Transverse colon (tissue), 4 donors: ENCODE results near the gene TOPORS. TPM values are rescaled to one million over a fixed set of nuclear protein-coding genes. Genes with fewer than 3 reads are reported as not detected.
A peak's percentile ranks its signal among the peaks of the same experiment; 100 is the strongest.

Experiments
- DNase-seq: peaks from one replicate; pipeline ENCODE4 v3.0.0-alpha.2; 2019
- H3K27ac ChIP-seq, 4 donors: fragments of 200-600 bp; sonication (generic); 2 replicates each; pipeline ENCODE4 v1.5.1; 2016 to 2018; ENCODE audit warnings: inconsistent platforms in 4 of 4
- H3K27me3 ChIP-seq: fragments of 200-600 bp; sonication (generic); 2 replicates; pipeline ENCODE4 v1.5.1; 2017; ENCODE audit warnings: inconsistent platforms
- H3K36me3 ChIP-seq, 4 donors: fragments of 200-600 bp; sonication (generic); 2 replicates each; pipeline ENCODE4 v1.5.1; 2017 to 2019; ENCODE audit warnings: inconsistent platforms in 4 of 4
- H3K4me1 ChIP-seq, 4 donors: fragments of 200-600 bp; sonication (generic); 2 replicates each; pipeline ENCODE4 v1.5.1; 2017 to 2020; ENCODE audit warnings: inconsistent platforms in 4 of 4
- H3K4me3 ChIP-seq, 4 donors: fragments of 200-600 bp; sonication (generic); 1 replicate in 1 of 4; 2 replicates in 3 of 4; pipeline versions ENCODE4 v1.5.1 to v1.6.1; 2017 to 2019; ENCODE audit warnings: inconsistent platforms in 4 of 4
- H3K9me3 ChIP-seq, 2 donors: fragments of 200-600 bp; sonication (generic); 2 replicates each; pipeline ENCODE4 v1.5.1; 2017 to 2019; ENCODE audit warnings: inconsistent platforms in 2 of 2
- CTCF ChIP-seq, 5 experiments: fragments of 200-600 bp in 3 of 5; fragments of 450-650 bp in 2 of 5; sonication (generic) in 3 of 5; IDR thresholded peaks; 1 replicate in 2 of 5; 2 replicates in 3 of 5; pipeline ENCODE4 v1.5.1; 2016 to 2017; ENCODE audit warnings: antibody characterized with exemption in 5 of 5, inconsistent platforms in 3 of 5, mild to moderate bottlenecking in 2 of 5, moderate library complexity in 1 of 5
- EP300 ChIP-seq: sonication (generic); formaldehyde crosslinking; IDR thresholded peaks from one replicate; pipeline ENCODE4 v1.6.1; 2017; ENCODE audit warnings: antibody characterized with exemption, low read depth
- POLR2A ChIP-seq: fragments of 450-650 bp; IDR thresholded peaks from one replicate; pipeline ENCODE4 v1.6.1; 2016; ENCODE audit warnings: antibody characterized with exemption, mild to moderate bottlenecking, moderate library complexity
- POLR2AphosphoS5 ChIP-seq, 3 donors: sonication (generic); formaldehyde crosslinking; IDR thresholded peaks; one replicate each; pipeline ENCODE4 v1.6.1; 2016; ENCODE audit warnings: antibody characterized with exemption in 3 of 3
- WGBS, 2 donors: methylation state at CpG; one replicate each; pipeline ENCODE4 v1.1.5; 2018; ENCODE audit warnings: low coverage in 1 of 2; 5-methylcytosine and 5-hydroxymethylcytosine counted together
- in situ Hi-C, 4 donors: fragments of 200-750 bp; cut with MboI; loops; one replicate each; pipeline versions ENCODE4 v1.15.0 to v1.15.1; 2017; ENCODE audit warnings: low sequenced_read_pairs in 3 of 4, low pct_ligation_motif_present in 1 of 4, low pct_unique_long_range_greater_than_20kb in 1 of 4
- intact Hi-C: fragments of 100-400 bp; cut with DNase I; formaldehyde crosslinking; loops from one replicate; pipeline ENCODE4 v1.15.1; 2023; ENCODE audit warnings: low total_unique reads
- total RNA-seq, 4 donors: library from RNA; depleted of rRNA; stranded (reverse); fragments of >200 nt; gene quantifications; one replicate each; pipeline ENCODE4 v1.1.0, GENCODE V29; 2016

TOPORS gene
- total RNA-seq, 4 donors from 2014 or later: 14.5 to 26.5 (median 18.4) TPM

DNA sequence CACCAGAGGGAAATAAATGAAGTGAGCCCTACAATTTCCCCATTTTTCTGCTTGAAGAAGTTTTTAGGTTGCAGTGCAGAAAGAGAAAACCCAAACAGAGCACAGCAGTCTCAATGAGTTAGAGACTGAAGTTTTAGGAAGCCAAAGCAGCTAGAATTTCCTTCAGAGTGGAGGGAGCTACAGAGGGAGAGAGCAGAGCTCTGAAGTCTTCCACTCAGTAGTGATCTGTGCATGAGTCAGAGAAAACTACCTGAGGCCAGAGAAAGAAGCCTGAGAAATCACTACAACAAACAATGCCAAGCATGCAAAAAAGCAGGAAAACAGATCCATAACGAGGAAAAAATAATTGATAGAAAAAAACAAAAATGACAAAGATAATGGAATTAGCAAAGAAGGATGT lies 38.5 kb upstream of the TOPORS start:
- intact Hi-C loops: no loop called here
- DNase-seq: no peak
- H3K36me3 ChIP-seq: no peaks in the 10 kb centered on the region
- H3K4me1 ChIP-seq: no peaks in the 10 kb centered on the region
- H3K4me3 ChIP-seq: no peak overlapping the region
- no peaks in the 10 kb centered on the region for H3K9me3 ChIP-seq
- H3K27me3 ChIP-seq: no peaks in the 10 kb centered on the region
- H3K27ac ChIP-seq: no peak overlapping the region
- in situ Hi-C loops: loop anchor here in 1 of 4 donors (25.0 kb wide), 1 partner anchor 371 kb away; no protein-coding TSS in a partner anchor
- TF ChIP-seq POLR2AphosphoS5 (IDR thresholded peaks at IDR 0.05) (no peak), CTCF (IDR thresholded peaks at IDR 0.05) (no peak), EP300 (no peak), POLR2A (no peak)
- WGBS, 2 donors: 46 to 69% methylated on average over 1 of the region's 1 CpG

GRCh38 chr9:32590476-32590875 lies 38.1 kb upstream of the TOPORS start:
- in situ Hi-C loops: loop anchor here in 1 of 4 donors (25.0 kb wide), 1 partner anchor 372 kb away; no protein-coding TSS in a partner anchor
- DNase-seq: no peak
- H3K36me3 ChIP-seq: no peaks in the 10 kb centered on the region
- H3K4me1 ChIP-seq: no peaks in the 10 kb centered on the region
- H3K27ac ChIP-seq: no peak overlapping the region
- H3K27me3 ChIP-seq: no peaks in the 10 kb centered on the region
- intact Hi-C loops: no loop called here
- H3K4me3 ChIP-seq: no peak overlapping the region
- WGBS, 2 donors: 44 to 64% methylated on average over 2 of the region's 2 CpGs
- no peaks in the 10 kb centered on the region for H3K9me3 ChIP-seq
- TF ChIP-seq CTCF (IDR thresholded peaks at IDR 0.05) (no peak), POLR2A (no peak), POLR2AphosphoS5 (IDR thresholded peaks at IDR 0.05) (no peak), EP300 (no peak)

DNA sequence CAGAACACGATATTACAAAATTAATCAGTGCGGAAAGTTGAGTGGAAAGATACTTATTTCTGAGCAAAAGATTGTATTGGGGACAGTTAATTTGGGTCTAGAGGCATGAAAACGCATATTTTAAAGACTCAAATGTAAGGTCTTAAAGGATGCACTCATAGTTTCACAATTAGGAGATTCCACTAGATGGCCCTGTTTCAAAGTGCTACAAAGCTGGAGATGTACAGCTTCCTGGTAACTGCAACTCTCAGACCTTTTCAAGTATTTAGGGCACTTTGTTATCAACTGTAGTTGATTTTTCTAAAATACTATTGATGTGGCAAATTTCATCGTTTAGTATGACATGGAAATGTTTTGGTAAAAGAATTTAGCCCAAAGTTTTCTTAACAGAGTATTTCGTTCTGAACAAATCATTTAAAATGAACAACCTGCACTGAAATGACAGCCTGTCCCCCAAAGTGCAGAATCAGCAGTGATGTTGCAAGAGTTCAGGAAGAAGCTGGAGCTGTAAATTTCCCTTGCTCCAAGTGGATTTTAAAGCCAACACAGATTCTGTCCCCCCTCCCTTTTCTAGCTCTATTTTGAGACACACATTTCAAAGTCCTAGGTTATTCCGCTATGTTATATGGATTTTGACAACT lies 36.8 kb upstream of the TOPORS start:
- no peaks in the 10 kb centered on the region for H3K27me3 ChIP-seq

DNA sequence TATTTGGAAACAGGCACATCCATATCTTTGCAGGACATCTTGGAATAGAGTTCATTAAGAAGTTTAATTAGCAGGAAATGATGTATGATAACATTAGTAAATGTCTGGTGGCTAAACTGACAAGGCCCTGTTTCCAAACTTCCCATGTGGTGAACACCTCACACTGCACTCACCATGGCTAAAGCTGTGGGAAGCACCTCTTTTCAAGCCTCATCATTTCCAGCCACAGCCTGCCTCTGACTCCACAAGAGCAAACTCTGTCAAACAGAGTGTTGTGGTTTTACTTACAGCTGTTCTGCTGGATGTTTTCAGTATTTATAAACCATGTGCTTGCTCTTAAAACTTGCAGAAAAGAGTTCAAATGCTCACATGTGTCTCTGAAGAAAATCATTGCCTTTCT lies 35.5 kb upstream of the TOPORS start:
- Histone ChIP-seq H3K9me3 (no peaks in the 10 kb centered on the region), H3K36me3 (no peaks in the 10 kb centered on the region), H3K4me3 (no peak overlapping the region), H3K4me1 (no peaks in the 10 kb centered on the region), H3K27me3 (no peaks in the 10 kb centered on the region), H3K27ac (no peak overlapping the region)
- TF ChIP-seq EP300 (no peak), POLR2A (no peak), CTCF (IDR thresholded peaks at IDR 0.05) (no peak), POLR2AphosphoS5 (IDR thresholded peaks at IDR 0.05) (no peak)
- DNase-seq: no peak
- intact Hi-C loops: loop anchor here (10.0 kb wide), 1 partner anchor 377 kb away; no protein-coding TSS in a partner anchor
- in situ Hi-C loops: loop anchor here in 3 of 4 donors (10.0 to 25.0 kb wide), 2 partner anchors 374 to 387 kb away; no protein-coding TSS in a partner anchor

More for the DNA sequence above, 36.8 kb upstream of the TOPORS start:
- Histone ChIP-seq H3K36me3 (no peaks in the 10 kb centered on the region), H3K27ac (no peak overlapping the region), H3K9me3 (no peaks in the 10 kb centered on the region), H3K4me1 (no peaks in the 10 kb centered on the region), H3K4me3 (no peak overlapping the region)
- in situ Hi-C loops: loop anchor here in 3 of 4 donors (10.0 to 25.0 kb wide), 2 partner anchors 373 to 386 kb away; no protein-coding TSS in a partner anchor
- WGBS, 2 donors: 50 to 58% methylated on average over 6 of the region's 6 CpGs
- intact Hi-C loops: loop anchor here (10.0 kb wide), 1 partner anchor 376 kb away; no protein-coding TSS in a partner anchor
- no peak for TF ChIP-seq POLR2AphosphoS5 (IDR thresholded peaks at IDR 0.05)
- peak; percentile 19 to 36 (median 28) for TF ChIP-seq CTCF (IDR thresholded peaks at IDR 0.05)
- no peak for TF ChIP-seq EP300
- no peak for TF ChIP-seq POLR2A
- DNase-seq: no peak
